Nephron progenitor cell (in vitro differentiated cells): ENCODE results near the gene THSD4.
"Not testable (repeated sequence)": the region's sequence is repeated elsewhere in the genome, so short reads cannot be mapped to it uniquely, and the experiment has no call there.

ENCODE experiments used
- DNase-seq: peaks from one replicate; pipeline ENCODE4 v3.0.0; 2021
- H3K27ac Mint-ChIP-seq: 2 replicates; pipeline ENCODE4 v1.8.0; 2021; ENCODE audit warnings: mild to moderate bottlenecking, moderate library complexity, mixed read lengths
- H3K27me3 Mint-ChIP-seq: 2 replicates; pipeline ENCODE4 v1.8.0; 2021; ENCODE audit warnings: mild to moderate bottlenecking, low read depth, mixed read lengths; ENCODE audit not compliant: poor library complexity
- H3K36me3 Mint-ChIP-seq: 2 replicates; pipeline ENCODE4 v1.8.0; 2021; ENCODE audit warnings: low read depth, mixed read lengths
- H3K4me1 Mint-ChIP-seq: 2 replicates; pipeline ENCODE4 v1.8.0; 2021; ENCODE audit warnings: mixed read lengths
- H3K4me3 Mint-ChIP-seq: 2 replicates; pipeline ENCODE4 v1.8.0; 2021; ENCODE audit warnings: mild to moderate bottlenecking, moderate library complexity, mixed read lengths
- H3K9me3 Mint-ChIP-seq: 2 replicates; pipeline ENCODE4 v1.8.0; 2021; ENCODE audit warnings: mild to moderate bottlenecking, moderate library complexity, mixed read lengths
- CTCF ChIP-seq: fragments of 200-600 bp; sonication (generic); IDR thresholded peaks from 2 replicates; pipeline ENCODE4 v1.5.0; 2021; ENCODE audit warnings: antibody characterized with exemption

Gene THSD4

GRCh38 chr15:71162309-71162708, 47.0 kb downstream of the THSD4 start:
- peaks cover 6% of the 10 kb centered on the region for H3K27me3 Mint-ChIP-seq
- no peak for DNase-seq
- no peaks in the 10 kb centered on the region for H3K4me1 Mint-ChIP-seq
- H3K4me3 Mint-ChIP-seq = no peak overlapping the region
- H3K27ac Mint-ChIP-seq = no peak overlapping the region
- H3K9me3 Mint-ChIP-seq = peaks cover 25% of the 10 kb centered on the region
- TF ChIP-seq CTCF = no peak
- H3K36me3 Mint-ChIP-seq = peaks cover 45% of the 10 kb centered on the region

DNA sequence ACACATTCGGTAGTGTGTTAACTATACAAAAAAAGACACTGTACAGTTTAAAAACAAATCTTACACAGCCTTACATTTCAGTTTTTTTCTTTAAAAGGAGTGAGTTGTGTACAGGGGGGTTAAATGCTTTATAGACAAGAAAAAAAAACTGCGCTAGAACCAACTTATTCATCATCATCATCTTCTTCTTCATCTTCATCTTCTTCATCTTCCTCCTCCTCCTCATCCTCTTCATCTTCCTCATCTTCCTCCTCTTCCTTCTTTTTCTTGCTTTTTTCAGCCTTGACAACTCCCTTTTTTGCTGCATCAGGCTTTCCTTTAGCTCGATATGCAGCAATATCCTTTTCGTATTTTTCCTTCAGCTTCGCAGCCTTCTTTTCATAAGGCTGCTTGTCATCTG, 49.3 kb downstream of the THSD4 start:
- peaks cover 41% of the 10 kb centered on the region for H3K36me3 Mint-ChIP-seq
- not testable (repeated sequence) for H3K4me3 Mint-ChIP-seq, H3K27ac Mint-ChIP-seq, H3K4me1 Mint-ChIP-seq, DNase-seq, H3K27me3 Mint-ChIP-seq
- peaks cover 25% of the 10 kb centered on the region for H3K9me3 Mint-ChIP-seq

- Mint-ChIP-seq H3K27me3 (peaks cover 4% of the 10 kb centered on the region), H3K36me3 (peaks cover 32% of the 10 kb centered on the region), H3K9me3 (peaks cover 32% of the 10 kb centered on the region), H3K4me3 (no peak overlapping the region), H3K4me1 (no peaks in the 10 kb centered on the region), H3K27ac (no peak overlapping the region)
- no peak for DNase-seq
- TF ChIP-seq CTCF = no peak
These were observed 52.3 kb downstream of the THSD4 start for GRCh38 chr15:71167445-71168165.

GRCh38 chr15:71168166-71168834, 53.0 kb downstream of the THSD4 start:
- no peak for TF ChIP-seq CTCF
- Mint-ChIP-seq H3K27me3 (no peaks in the 10 kb centered on the region), H3K36me3 (peaks cover 33% of the 10 kb centered on the region), H3K9me3 (peaks cover 32% of the 10 kb centered on the region), H3K4me1 (no peaks in the 10 kb centered on the region), H3K4me3 (no peak overlapping the region), H3K27ac (no peak overlapping the region)
- no peak for DNase-seq

GRCh38 chr15:71170163-71170562, 54.9 kb downstream of the THSD4 start:
- H3K27me3 Mint-ChIP-seq = no peaks in the 10 kb centered on the region
- H3K9me3 Mint-ChIP-seq = peaks cover 41% of the 10 kb centered on the region
- H3K4me1 Mint-ChIP-seq = no peaks in the 10 kb centered on the region
- no peak for TF ChIP-seq CTCF
- no peak for DNase-seq
- H3K27ac Mint-ChIP-seq = no peak overlapping the region
- peaks cover 38% of the 10 kb centered on the region for H3K36me3 Mint-ChIP-seq
- no peak overlapping the region for H3K4me3 Mint-ChIP-seq

GRCh38 chr15:71171195-71171594, 55.9 kb downstream of the THSD4 start:
- H3K9me3 Mint-ChIP-seq = peaks cover 41% of the 10 kb centered on the region
- DNase-seq = no peak
- H3K27me3 Mint-ChIP-seq = no peaks in the 10 kb centered on the region
- H3K36me3 Mint-ChIP-seq = peaks cover 34% of the 10 kb centered on the region
- H3K27ac Mint-ChIP-seq = no peak overlapping the region
- no peak for TF ChIP-seq CTCF
- H3K4me1 Mint-ChIP-seq = no peaks in the 10 kb centered on the region
- no peak overlapping the region for H3K4me3 Mint-ChIP-seq

- peaks cover 41% of the 10 kb centered on the region for H3K9me3 Mint-ChIP-seq
- not testable (repeated sequence) for H3K4me3 Mint-ChIP-seq, H3K27ac Mint-ChIP-seq, H3K27me3 Mint-ChIP-seq, H3K4me1 Mint-ChIP-seq
- peaks cover 32% of the 10 kb centered on the region for H3K36me3 Mint-ChIP-seq
- DNase-seq = peak; percentile 41
These were observed 59.1 kb downstream of the THSD4 start for GRCh38 chr15:71174360-71174759.
